ENCODE results near the gene RALGAPA2.

DNA sequence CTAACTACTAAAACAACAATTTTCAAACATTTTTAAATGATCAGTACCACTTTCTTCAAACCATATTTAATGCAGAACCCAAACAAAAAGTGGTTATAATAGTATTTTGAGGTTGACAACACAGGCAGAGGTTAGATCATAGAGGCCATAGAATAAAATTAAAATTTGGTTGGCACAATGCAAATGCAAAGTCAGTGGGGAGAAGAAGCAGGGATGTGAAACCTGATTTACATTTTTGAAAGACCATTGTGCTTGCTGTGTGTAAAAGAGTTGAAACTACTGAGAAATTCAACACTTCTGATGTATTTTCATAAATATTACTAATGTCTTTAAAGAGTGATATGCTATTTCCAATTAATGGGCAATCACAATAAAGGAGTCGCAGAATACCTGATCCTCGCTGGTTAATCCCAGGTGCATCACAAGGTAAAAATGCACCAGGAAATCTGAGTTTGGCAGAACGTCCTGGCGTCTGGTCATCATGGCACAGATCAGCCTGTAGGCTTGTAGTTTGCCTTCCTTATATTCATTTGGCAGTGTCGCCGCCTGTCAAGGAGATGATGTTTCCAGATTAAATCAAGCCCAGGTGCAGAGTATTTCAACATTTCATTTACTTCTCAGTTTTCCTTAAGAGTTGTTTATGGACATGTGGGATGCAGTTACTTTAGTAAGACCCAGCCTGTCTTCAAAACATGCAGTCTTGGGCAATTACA, 141.2 kb downstream of the RALGAPA2 start:
- TF ChIP-seq, protein P1, sequence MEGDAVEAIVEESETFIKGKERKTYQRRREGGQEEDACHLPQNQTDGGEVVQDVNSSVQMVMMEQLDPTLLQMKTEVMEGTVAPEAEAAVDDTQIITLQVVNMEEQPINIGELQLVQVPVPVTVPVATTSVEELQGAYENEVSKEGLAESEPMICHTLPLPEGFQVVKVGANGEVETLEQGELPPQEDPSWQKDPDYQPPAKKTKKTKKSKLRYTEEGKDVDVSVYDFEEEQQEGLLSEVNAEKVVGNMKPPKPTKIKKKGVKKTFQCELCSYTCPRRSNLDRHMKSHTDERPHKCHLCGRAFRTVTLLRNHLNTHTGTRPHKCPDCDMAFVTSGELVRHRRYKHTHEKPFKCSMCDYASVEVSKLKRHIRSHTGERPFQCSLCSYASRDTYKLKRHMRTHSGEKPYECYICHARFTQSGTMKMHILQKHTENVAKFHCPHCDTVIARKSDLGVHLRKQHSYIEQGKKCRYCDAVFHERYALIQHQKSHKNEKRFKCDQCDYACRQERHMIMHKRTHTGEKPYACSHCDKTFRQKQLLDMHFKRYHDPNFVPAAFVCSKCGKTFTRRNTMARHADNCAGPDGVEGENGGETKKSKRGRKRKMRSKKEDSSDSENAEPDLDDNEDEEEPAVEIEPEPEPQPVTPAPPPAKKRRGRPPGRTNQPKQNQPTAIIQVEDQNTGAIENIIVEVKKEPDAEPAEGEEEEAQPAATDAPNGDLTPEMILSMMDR (IDR thresholded peaks at IDR 0.05; ENCODE audit: insufficient read depth, low read length) = no peak
- TF ChIP-seq POLR2AphosphoS5 (IDR thresholded peaks at IDR 0.05; ENCODE audit: low read depth) = no peak
- no peak for TF ChIP-seq GABPA (IDR thresholded peaks at IDR 0.05; ENCODE audit: low read depth)
- TF ChIP-seq, protein P2, sequence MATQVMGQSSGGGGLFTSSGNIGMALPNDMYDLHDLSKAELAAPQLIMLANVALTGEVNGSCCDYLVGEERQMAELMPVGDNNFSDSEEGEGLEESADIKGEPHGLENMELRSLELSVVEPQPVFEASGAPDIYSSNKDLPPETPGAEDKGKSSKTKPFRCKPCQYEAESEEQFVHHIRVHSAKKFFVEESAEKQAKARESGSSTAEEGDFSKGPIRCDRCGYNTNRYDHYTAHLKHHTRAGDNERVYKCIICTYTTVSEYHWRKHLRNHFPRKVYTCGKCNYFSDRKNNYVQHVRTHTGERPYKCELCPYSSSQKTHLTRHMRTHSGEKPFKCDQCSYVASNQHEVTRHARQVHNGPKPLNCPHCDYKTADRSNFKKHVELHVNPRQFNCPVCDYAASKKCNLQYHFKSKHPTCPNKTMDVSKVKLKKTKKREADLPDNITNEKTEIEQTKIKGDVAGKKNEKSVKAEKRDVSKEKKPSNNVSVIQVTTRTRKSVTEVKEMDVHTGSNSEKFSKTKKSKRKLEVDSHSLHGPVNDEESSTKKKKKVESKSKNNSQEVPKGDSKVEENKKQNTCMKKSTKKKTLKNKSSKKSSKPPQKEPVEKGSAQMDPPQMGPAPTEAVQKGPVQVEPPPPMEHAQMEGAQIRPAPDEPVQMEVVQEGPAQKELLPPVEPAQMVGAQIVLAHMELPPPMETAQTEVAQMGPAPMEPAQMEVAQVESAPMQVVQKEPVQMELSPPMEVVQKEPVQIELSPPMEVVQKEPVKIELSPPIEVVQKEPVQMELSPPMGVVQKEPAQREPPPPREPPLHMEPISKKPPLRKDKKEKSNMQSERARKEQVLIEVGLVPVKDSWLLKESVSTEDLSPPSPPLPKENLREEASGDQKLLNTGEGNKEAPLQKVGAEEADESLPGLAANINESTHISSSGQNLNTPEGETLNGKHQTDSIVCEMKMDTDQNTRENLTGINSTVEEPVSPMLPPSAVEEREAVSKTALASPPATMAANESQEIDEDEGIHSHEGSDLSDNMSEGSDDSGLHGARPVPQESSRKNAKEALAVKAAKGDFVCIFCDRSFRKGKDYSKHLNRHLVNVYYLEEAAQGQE (IDR thresholded peaks at IDR 0.05; ENCODE audit: insufficient replicate concordance, low read depth) = no peak

All from HL-60 (cell line).